Uterus (tissue), 2 donors: ENCODE results near the gene STOM.

Experiments used
- POLR2A ChIP-seq, 2 donors: fragments of 450-650 bp; IDR thresholded peaks; one replicate each; pipeline ENCODE4 v1.6.1; 2016; ENCODE audit warnings: antibody characterized with exemption in 2 of 2, mild to moderate bottlenecking in 1 of 2, moderate library complexity in 1 of 2
- TF ChIP-seq, protein P1 (sequence below), 4 experiments: fragments of 200-600 bp in 2 of 4; fragments of 450-650 bp in 2 of 4; sonication (generic) in 2 of 4; IDR thresholded peaks; one replicate each; pipeline ENCODE4 v1.5.1; 2016 to 2019; ENCODE audit warnings: antibody characterized with exemption in 4 of 4, mild to moderate bottlenecking in 2 of 4, moderate library complexity in 1 of 4

DNA sequence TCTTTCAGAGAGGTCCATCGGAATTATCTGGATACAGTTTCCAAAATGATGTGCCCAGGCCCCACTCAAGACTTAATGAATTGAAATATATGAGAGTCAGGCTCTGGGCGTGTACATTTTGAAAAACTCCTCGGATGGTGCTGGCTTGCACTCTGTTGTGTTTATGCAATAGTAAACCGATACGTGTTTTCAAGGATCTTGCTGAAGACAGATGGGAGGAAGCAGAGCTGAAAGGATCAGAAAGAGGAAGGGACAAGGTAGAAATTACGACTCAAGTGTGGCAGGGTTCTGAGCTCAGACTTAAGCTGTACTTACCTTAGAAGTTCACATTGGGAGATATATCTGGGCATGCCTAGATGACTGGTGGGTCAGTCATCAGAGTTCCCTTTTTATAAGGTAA lies 13.7 kb upstream of the STOM start:
- TF ChIP-seq, protein P1, sequence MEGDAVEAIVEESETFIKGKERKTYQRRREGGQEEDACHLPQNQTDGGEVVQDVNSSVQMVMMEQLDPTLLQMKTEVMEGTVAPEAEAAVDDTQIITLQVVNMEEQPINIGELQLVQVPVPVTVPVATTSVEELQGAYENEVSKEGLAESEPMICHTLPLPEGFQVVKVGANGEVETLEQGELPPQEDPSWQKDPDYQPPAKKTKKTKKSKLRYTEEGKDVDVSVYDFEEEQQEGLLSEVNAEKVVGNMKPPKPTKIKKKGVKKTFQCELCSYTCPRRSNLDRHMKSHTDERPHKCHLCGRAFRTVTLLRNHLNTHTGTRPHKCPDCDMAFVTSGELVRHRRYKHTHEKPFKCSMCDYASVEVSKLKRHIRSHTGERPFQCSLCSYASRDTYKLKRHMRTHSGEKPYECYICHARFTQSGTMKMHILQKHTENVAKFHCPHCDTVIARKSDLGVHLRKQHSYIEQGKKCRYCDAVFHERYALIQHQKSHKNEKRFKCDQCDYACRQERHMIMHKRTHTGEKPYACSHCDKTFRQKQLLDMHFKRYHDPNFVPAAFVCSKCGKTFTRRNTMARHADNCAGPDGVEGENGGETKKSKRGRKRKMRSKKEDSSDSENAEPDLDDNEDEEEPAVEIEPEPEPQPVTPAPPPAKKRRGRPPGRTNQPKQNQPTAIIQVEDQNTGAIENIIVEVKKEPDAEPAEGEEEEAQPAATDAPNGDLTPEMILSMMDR (IDR thresholded peaks at IDR 0.05) = no peak
- no peak for TF ChIP-seq POLR2A (IDR thresholded peaks at IDR 0.05)
